Hematopoietic multipotent progenitor cell treated with erythropoietin and hydrocortisone succinate and interleukin-3 and kit ligand, for 4 days (in vitro differentiated cells): ENCODE data around the gene AUTS2.

Experiments used
- DNase-seq: peaks from one replicate; pipeline ENCODE4 v3.0.0-alpha.2; 2015

The AUTS2 gene

DNA sequence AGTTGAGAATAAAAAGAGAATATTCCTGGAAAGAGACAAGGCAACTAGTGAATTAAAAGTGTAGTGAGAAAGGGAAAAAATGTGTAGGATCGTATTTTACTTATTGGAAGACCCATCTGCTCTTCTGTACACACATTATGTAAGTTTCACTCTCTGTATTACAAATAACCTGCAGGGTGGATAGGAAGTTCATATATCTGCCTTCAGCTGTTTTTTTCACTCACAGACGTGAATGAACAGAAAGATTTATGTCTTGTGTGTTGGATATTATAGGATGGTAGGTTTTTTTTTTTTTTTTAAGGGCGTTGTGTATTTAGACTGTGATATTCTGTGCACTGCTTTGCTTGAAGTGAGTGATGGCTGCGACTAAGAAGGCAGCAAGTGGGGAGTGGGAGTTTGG is 266.5 kb downstream of the AUTS2 start:
- no peak for DNase-seq

- no peak for DNase-seq
Measured at GRCh38 chr7:69868921-69869320, 270.6 kb downstream of the AUTS2 start.

- no peak for DNase-seq
Measured at GRCh38 chr7:69871213-69871885, 273.1 kb downstream of the AUTS2 start.

DNA sequence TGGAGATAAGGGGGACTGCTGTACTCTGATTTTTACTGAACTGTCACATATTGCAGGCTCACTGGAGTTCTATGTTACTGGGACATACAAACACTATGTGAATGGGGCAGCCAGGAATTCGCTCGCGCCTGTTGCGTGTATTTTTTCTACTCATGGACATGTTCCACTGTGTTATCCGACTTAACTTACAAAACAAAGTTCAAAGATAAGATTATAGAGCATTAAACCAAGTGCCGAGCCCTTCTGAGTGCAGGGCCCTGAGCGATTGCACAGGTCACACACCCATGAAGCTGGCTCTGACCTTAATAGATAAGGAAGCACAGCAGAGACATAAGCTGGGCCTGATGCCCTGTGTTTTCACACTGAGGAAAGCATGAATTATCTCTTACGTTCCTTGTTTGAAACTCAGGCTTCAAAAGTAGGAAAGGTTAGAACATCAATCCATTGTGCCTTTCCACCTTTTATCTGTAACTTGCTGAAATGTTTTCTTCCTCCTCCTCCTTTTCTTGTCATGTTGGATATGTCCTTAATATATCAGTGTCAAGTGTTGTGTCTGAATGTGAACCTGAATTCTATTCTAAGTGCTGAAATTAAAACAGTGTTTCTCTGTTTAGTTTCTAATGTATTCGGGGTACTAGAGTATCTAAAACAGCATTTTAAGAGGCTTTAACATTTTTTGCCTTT is 273.8 kb downstream of the AUTS2 start:
- peak; percentile 94 for DNase-seq

DNA sequence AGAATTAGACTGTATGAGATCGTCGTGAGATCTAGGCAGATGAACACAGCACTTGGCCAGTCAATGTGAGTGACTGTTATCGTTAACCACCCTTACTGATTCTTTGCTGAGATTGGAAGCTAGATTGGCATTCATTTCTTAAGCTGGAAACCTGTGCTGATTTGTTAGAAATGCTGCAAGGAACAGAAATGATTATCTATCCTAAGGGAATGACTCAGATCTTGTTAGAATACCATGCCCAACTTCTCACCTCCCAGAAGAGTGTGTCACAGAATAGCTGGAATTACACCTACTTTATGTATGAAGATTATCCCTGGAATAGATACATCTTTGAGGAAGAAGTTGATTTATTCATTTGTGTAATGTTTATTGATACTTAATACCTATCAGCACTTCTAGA is 275.2 kb downstream of the AUTS2 start:
- no peak for DNase-seq

DNA sequence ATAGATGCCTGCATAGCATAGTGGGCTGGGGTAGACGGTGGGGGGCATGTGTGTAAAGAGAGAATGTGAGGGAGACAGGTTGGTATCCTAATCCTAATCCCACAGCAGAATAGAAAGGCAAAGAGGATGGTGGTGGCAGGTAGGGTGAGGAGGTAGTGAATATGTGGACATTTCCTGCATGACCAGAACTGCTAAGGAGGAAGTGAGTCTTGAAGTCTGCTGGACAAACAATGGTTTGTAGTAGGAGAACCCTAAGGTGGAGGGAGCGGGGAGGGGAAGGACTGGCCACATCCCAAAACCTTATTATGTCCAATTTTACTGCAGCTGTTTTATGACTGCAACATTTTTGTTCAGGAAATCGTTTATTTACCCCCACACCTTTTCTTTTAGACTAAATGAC is 279.7 kb downstream of the AUTS2 start:
- DNase-seq = no peak

- no peak for DNase-seq
Measured at GRCh38 chr7:69878591-69878990, 280.3 kb downstream of the AUTS2 start.

GRCh38 chr7:69879989-69880388 is 281.7 kb downstream of the AUTS2 start:
- DNase-seq = no peak

DNA sequence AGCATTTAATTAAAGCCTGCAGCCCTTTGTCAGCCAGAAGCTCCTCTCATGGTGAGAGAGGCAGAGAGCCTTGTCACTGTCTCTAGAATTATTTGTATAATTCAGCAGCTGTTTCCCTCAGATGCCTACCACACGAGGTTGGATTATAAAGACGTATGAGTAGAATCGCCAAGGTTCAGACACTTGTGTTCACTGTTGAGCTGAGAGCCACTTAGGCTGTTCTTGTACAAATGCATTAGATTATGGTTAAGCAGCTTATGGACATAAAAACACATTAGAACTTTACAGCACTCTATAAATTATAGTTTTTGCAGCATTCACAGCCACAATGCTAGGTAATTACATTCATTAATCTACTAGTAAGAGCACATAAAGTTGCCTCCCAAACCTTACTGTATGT is 282.6 kb downstream of the AUTS2 start:
- no peak for DNase-seq

GRCh38 chr7:69882269-69882668 is 284.0 kb downstream of the AUTS2 start:
- no peak for DNase-seq

DNA sequence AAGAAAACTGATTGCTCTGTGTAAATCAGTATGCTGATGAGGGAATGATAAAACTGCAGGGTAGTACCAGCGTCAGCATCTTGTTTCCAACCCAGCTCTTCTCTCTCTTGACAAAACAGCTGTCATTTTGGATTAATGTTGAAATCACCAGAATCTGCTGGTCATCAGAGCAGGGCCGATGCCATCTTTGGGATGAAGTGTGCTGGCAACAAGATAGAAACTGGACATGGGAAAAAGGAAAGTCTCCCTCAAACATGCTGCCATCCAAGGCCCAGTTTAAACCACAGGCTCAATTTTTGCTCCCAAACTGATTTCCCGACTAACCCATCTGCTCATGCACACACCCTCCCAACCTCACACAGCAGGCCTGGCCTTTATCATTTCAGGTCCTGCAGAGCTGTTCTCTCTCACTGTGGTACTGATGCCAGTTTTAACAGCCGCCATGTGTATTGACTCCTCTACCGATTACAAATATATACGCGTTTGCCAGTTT is 285.2 kb downstream of the AUTS2 start:
- no peak for DNase-seq

GRCh38 chr7:69885431-69885830 is 287.2 kb downstream of the AUTS2 start:
- DNase-seq = no peak

GRCh38 chr7:69889338-69889975 is 291.2 kb downstream of the AUTS2 start:
- DNase-seq = peak; percentile 39

- no peak for DNase-seq
Measured at GRCh38 chr7:69889976-69890351, 291.7 kb downstream of the AUTS2 start.

- peak; percentile 26 for DNase-seq
Measured at GRCh38 chr7:69892790-69893189, 294.5 kb downstream of the AUTS2 start.

DNA sequence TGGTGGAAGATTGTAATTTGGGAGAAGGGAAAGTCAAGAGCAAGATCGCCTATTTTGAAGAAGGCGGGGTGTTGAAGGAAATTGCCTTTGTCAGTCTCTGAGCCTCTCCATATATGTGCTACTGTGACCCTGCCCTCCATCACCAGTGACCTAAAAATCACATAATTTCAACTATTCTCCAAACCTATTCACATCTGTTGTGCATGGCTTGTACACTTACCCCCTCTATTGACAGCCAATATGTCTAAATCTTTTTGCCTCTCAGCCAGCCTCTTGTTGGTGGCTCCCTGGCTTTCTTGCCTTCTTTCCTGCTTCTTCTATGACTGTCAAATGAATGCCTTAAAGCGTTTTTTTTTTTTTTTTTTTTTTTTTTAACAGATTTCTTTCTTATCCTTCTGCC is 295.6 kb downstream of the AUTS2 start:
- peak; percentile 76 for DNase-seq

GRCh38 chr7:69895446-69895845 is 297.2 kb downstream of the AUTS2 start:
- no peak for DNase-seq

DNA sequence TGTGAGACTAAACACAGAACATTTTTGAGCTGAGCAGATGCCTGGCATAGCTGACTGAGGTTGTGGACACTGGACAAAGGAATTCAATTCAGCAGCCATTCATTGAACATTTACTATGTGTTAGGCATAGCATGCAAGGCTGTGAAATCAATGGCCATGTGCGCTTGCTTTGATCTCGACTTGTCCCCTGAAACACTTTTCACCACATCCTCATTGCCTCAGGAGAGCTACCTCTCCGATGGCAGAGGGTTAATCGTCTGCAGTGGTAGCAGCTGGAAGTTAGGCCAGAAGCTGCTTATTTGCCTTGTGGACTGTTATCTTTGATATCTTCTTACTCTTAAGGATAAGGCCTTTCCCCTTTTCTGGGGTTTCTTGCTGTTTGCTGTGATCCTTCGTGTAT is 297.8 kb downstream of the AUTS2 start:
- DNase-seq = peak; percentile 18

DNA sequence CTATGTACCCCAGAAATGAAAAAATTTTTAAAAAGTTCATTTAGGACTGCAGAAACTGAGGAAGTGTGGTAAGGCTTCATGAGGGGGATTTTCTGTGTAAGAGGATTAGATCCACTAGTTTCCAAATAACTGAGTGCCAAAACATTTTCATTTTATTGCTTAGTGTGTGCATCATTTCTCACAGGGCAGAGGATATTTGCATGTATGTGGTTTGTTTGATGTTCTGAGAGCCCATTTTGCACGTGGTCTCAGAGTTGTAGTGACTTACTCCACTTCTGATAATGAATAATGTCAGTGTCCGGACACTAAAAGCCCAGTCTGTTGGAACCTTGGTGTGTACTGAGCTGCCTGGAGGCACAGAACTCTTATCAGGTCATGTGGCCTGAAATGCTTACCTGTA is 299.9 kb downstream of the AUTS2 start:
- no peak for DNase-seq

DNA sequence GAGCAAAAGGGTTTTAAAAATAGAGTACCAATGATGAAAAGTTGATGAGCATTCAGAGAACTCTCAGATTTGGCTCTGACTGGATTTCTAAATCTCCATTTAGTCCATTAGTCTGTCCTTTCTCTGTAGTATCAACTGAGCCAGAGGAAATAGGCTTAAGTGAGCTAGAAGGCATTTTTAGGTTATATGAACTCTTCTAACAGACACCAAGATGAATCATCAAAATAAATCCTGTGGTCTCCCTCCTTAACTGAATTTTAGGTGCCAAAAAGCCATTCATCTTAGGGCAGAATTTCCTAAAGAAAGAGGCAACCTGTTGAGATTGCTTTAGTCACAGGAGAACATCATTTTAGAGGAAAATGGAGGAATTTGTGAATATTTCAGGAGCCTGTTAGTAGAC is 305.1 kb downstream of the AUTS2 start:
- DNase-seq = peak; percentile 50

DNA sequence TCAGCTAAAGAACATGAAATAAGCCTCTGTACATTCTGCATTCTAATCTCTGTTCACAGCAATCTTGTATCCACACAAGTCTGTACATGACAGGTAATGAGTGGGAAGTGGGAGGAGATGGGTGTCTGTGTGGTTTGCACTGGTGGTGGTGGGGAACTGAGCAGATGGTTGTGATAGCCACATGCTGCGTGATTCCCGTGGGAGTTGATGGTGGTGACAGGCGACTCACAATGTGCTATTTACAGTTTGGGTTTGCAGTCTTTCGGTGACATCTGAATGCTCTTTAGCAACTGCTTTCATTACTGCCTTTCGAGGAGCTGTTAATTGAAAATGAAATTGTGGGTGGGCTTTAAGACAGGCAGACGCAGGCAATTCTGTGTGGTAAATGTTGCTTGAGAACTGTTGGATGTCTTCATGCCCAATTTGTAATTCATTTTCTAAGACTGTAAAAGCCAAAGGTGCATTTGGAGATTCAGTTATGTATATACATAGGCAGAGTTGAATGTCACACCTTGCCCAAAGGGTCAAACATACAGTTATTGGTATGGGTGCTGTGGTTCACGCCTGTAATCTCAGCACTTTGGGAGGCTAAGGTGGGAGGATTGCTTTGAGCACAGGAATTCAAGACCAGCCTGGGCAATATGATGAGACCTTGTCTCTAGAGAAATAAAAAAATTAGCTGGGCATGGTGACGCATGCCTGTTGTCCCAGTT is 308.2 kb downstream of the AUTS2 start:
- DNase-seq = peak; percentile 77

DNA sequence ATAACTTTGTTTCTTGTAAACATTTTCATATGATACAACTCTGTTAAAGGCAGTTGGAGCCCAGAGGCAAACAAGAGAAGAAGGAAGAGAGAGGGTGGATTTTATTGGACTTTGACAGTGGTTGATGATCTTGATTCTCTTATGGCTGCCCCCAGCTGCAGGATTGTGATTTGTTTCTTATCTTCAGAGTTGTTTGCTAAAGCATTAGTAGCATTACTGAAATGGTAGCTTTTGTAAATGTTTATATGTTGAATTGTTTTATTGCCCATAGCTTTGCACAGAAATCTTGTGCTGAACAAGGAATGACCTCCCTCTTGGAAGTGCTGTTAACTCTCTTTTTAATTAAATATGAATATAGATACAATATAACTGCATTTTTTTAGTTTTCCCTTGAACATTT is 309.4 kb downstream of the AUTS2 start:
- no peak for DNase-seq

DNA sequence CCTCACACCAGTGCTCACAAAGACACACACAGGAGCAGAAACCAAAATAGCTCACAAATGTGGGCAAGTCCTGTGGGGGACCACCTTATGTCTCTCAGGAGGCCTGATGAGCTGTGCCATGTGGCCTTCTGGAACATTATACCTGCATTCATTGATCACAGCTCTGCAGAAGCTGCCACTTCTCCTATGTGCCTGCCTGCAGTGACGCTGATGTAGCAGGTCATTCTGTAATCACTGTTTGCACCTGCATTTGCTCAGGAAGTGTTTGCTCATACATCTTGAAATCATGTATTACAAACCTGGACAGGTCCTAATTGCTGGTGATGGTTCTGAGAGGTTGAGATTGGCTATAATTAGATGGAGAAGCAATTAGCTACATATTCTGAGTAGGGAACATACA is 310.2 kb downstream of the AUTS2 start:
- DNase-seq = no peak

GRCh38 chr7:69910150-69910549 is 311.9 kb downstream of the AUTS2 start:
- no peak for DNase-seq
